CD4-positive, alpha-beta T cell treated with Interleukin-12 subunit alpha and Interleukin-12 subunit beta, for 1 hour (primary cell): ENCODE results near the gene KRR1.
"Not testable (repeated sequence)": the region's sequence is repeated elsewhere in the genome, so short reads cannot be mapped to it uniquely, and the experiment has no call there.

ENCODE experiments used
- DNase-seq: peaks from one replicate; pipeline ENCODE4 v3.0.0-alpha.2; 2020

Gene KRR1

DNA sequence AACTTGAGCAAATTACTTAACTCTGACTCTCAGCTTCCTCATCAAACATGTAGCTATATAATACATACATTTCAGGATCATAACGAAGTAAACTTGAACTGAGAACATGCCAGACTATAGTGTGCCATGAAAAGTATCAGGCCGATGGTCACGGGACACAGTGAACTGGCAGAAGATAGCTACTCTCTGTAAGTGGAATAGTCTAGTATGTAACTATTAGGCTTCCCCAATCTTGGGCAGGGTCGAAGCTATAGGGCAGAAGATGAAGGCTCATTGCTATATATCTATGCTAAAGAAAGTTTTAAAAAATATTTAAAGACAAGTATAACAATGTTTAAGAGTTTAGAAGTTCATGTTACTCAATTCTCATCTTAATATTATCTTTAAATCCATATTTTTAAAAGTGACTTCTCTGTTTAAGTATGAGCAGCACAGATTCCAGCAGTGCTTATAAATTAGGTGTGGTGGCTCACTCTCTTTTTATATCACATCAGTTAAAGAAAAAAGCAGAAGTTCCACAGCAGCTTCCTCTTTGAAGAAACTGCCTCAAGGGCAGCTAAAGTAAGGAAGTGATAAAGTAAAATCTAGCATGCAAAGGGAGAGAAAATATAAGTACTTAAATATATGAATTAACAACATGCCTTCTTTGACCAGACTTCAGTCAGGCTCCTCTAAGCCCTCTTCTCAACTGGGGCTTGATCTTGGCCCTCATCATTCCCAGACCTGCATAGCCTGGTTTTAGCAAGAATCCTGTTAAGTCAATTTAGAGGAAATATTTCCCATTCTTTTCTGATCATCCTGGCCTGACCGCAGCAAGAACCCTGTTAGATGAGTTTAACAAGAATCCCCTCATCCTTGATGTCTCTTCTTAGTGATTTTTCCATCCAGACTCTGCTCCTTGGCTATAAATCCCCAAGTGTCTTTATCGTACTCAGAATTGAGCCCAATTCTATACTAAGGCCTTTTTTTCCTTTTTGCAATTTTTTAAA is 39.2 kb downstream of the KRR1 start:
- DNase-seq: no peak

DNA sequence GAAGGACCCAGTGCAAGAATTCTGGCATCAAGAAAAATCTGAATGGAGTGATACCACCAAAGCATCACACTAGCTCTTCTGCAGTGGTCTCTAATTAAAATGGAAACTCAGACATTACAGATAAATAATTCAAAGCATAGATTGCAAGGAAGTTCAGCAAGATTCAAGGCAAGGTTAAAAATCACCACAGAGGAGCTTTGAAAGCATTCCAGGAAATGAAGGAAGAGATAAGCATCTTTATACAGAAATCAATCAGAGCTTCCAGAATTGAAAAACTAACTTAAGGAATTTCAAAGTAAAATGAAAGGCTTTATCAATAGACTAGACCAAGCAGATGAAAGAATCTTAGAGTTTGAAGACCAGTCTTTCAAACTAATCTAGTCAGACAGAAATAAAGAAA is 51.2 kb downstream of the KRR1 start:
- no peak for DNase-seq

DNA sequence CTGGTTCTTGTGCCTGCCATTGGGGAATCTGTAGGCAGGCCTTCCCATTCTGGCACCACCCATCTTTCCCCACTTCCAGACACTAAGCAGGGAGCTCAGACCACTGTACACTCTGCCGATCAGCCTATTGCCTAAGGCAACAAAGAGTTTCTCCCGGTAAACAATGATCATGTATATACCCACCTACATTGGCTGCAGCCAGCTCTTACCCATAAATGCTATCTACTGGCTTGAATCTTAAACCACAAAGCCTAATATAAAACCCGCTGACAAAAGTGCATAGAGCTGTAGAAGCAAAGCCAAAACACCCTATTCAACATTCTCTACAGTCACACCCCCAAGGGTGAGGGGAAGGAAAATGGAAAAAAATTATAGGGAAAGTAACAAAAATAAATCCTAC is 51.7 kb downstream of the KRR1 start:
- no peak for DNase-seq

DNA sequence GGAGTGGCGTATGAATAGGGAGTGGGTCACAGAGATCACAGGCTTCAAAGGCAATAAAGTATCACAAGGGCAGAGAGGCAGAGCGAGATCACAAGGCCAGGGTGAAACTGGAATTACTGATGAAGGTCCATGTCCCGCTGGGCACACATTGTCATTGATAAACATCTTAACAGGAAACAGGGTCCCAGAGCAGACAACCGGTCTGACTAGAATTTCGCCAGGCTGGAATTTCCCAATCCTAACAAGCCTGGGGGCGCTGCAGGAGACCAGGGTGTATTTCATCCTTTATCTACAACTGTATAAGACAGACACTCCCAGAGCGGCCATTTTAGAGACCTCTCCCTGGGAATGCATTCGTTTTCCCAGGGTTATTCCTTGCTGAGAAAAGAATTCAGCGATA is 53.5 kb downstream of the KRR1 start:
- DNase-seq: not testable (repeated sequence)

DNA sequence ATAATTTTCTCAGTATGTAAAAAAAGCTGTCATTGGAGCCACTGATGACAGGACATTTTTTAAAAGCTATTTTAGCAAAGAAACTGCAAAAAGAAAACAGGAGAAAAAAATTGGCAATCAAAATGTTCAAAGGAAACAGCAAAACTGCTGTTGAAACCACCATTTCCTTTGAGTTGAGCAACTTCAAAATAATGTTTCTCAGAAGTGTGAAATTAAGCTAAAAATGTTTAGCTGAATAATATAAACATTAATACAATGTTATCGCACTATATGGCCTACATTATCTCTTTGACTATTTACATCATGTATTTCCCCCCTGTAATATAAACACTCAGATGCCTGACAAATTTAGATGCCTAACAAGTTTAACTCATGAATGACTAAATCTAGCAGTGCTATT is 54.2 kb downstream of the KRR1 start:
- DNase-seq: peak; percentile 34

DNA sequence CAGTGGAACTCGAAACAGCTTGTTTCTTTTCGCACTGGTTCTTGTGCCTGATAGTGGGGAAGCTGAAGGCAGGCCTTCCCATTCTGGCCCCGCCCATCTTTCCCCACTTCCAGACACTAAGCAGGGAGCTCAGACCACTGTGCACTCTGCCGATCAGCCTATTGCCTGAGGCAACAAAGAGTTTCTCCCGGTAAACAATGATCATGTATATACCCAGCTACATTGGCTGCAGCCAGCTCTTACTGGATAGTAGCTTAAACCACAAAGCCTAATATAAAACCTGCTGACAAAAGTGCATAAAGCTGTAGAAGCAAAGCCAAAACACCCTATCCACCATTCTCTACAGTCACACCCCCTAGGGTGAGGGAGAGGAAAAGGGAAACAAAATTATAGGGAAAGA is 55.6 kb downstream of the KRR1 start:
- no peak for DNase-seq

DNA sequence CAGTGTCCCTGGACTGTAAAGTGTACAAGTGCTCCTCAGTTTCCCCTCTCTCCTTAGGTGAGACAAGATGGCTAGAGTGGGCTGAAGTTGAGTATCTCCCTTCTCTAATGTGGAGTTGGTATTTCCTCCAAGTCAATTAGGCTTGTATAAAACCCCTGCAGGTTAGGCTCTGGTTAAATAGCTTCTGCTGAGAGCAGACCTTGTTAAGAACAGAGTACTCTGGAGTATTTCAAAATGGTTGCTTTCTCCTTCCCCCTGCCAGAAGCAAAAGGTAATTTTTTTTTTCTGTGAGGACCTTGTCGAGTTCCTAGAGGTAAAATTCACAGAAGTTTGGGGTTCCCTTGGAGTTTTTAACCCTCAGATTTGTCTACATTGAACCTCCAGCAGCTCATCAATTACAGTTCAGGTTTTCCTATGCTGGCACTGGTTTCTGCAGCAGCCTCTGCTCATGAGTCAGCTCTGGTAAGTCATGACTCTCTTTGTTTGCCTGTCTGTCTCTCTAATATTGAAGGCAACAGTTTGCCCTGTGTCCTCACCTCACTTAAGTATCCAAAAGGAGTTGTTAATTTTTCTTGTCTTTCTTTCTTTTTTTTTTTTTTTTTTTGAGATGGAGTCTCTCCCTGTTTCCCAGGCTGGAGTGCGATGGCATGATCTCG is 58.6 kb downstream of the KRR1 start:
- DNase-seq: no peak

DNA sequence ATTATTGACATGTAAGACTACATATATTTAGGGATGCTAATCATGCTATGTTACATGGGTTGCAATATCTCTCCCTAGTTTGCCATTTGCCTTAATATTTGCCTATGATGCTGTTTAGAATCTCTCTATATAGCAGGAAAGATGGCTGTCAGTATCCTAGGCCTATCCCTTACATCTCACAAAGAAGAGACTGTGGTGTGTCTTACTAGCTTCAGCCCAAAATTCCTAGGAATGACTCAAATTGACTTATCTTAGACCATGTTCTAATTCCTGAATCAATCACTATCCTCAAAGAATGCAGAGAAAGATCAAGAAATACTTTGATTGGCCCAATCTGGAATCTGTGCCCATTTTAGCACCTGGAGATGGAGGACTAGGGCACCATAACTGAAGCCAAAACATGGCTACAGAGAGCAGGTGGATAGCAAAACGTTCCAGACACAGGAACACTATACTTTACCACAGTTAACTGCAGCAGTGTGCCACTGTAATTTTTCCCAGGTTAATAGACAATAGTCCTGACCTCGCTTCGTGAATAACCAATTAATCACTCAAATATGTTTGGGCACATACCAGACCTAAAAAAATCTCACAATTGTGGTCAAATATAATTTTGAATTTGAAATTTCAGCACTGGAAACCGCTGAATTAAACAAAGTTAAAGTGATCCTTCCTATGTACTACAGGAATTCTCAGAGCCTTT is 63.6 kb downstream of the KRR1 start:
- no peak for DNase-seq

DNA sequence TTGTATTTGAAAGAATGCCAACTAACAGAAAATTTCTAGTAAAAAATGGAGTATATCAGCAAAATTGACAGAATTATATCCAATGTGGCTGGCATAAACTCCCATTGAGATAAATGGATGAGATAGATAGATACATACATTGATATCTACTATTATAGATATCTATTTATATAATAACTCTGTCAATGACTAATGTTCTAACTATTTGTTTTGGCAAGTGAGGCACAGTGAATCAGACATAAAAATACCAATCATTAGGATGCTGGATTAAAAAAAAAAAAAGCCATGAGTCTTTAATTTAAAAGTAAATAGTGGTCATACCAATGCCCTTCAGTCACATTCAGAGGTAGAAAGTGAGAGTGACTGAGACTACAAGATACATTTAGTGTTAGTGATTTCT is 64.6 kb downstream of the KRR1 start:
- DNase-seq: no peak

DNA sequence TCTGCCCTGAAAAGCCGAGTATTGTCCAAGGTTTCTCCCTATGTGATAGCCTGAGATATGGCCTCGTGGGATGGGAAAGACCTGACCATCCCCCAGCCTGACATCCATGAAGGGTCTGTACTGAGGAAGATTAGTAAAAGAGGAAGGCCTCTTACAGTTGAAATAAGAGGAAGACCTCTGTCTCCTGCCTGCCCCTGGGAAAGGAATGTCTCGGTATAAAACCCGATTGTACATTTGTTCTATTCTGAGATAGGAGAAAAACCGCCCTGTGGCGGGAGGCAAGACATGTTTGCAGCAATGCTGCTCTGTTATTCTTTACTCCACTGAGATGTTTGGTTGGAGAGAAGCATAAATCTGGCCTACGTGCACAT is 66.3 kb downstream of the KRR1 start:
- DNase-seq: not testable (repeated sequence)

DNA sequence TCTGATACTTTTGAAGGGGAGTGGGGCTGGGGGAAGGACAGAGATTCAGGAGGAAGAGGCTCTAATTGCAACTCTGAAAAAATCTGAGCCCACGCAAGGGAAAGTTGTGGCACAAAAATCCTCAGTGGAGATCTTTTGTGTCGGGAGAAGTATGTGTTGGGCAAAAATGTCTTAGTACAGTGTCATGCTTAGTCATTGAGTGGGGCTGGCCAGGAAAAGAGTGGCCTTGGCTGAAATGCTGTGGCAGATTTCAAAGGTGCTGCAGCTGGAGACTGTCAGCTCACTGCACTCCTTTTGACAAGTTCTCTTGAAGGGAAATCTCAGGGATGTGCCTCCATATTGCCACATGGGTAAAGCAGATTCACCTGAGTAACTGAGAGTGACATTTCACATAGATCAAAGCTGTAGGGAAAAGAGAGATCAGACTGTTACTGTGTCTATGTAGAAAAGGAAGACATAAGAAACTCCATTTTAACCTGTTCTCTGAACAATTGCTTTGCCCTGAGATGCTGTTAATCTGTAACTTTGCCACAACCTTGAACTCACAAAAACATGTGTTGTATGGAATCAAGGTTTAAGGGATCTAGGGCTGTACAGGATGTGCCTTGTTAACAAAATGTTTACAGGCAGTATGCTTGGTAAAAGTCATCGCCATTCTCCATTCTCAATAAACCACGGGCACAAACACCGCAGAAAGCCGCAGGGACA is 66.8 kb downstream of the KRR1 start:
- no peak for DNase-seq

DNA sequence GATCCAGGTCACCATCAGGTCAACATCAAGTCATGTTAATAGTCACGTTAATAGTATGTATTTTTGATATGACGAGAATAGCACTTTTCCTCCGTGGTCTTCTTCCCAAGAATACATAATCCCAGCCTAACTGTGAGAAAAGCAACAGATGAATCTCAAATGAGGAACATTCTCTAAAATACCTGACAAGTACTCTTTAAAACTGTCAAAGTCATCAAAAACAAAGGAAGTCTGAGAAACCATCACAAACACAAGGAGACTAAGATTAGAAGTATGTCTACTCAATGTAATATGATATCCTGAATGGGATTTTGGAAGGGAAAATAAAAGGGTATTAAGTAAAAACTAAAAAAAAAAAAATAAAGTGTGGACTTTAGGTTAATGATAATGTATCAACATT is 67.7 kb downstream of the KRR1 start:
- no peak for DNase-seq

DNA sequence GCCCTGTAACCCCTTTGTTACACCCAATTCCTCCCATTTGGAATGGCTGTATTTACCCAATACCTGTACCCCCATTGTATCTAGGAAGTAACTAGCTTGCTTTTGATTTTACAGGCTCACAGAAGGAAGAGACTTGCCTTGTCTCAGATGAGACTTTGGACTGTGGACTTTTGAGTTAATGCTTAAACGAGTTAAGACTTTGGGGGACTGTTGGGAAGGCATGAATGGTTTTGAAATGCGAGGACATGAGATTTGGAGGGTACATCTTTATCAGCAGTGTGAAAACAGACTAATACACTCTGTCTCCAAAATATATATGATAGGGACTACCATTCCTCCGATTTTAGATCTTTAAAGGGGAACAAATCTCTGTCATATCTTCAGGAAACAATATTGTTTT is 69.0 kb downstream of the KRR1 start:
- not testable (repeated sequence) for DNase-seq

DNA sequence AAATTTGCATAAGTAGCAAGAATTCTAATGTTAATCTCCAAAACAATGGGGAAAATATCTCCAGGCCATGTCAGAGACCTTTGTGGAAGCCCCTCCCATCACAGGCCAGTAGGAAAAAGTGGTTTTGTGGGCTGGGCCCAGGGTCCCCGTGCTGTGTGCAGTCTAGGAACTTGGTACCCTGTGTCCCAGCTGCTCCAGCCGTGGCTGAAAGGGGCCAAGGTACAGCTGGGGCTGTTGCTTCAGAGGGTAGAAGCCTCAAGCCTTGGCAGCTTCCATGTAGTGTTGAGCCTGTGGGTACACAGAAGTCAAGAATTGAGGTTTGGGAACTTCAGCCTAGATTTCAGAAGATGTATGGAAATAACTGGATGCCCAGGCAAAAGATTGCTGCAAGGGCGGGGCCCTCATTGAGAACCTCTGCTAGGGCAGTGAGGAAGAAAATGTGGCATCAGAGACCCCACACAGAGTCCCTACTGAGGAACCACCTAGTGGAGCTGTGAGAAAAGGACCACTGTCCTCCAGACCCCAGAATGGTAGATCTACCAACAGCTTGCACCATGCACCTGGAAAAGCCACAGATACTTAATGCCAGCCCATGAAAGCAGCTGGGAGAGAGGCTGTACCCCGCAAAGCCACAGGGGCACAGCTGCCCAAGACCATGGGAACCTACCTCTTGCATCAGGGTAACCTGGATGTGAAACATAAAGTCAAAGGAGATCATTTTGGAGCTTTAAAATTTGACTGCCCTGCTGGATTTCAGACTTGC is 69.5 kb downstream of the KRR1 start:
- not testable (repeated sequence) for DNase-seq
